Islet of Langerhans (tissue), 1 donor: ENCODE results near the gene ZNF341.

ENCODE experiments used
- FAIRE-seq: peaks from one replicate; lab custom pipeline; 2011; peaks lifted over from hg19 to GRCh38; lab: Jason Lieb, UNC

The ZNF341 gene

GRCh38 chr20:33796263-33796906, 64.6 kb downstream of the ZNF341 start:
- FAIRE-seq: no peak

GRCh38 chr20:33796907-33797544, 65.2 kb downstream of the ZNF341 start:
- no peak for FAIRE-seq

GRCh38 chr20:33798444-33798843, 66.6 kb downstream of the ZNF341 start:
- FAIRE-seq: no peak

- no peak for FAIRE-seq
Measured at GRCh38 chr20:33803921-33804337, 72.1 kb downstream of the ZNF341 start.

GRCh38 chr20:33808388-33808787, 76.6 kb downstream of the ZNF341 start:
- no peak for FAIRE-seq

- no peak for FAIRE-seq
Measured at GRCh38 chr20:33810259-33810658, 78.5 kb downstream of the ZNF341 start.

- FAIRE-seq: no peak
Measured at GRCh38 chr20:33810885-33811775, 79.3 kb downstream of the ZNF341 start, which contains the start of gene CHMP4B. TSS of gene CHMP4B (plus strand) at chr20:33811348. CDS start at chr20:33811469, 121 bp downstream.

- FAIRE-seq: no peak
Measured at GRCh38 chr20:33811776-33812151, 80.0 kb downstream of the ZNF341 start.

GRCh38 chr20:33812152-33812849, 80.5 kb downstream of the ZNF341 start:
- no peak for FAIRE-seq

- FAIRE-seq: no peak
Measured at GRCh38 chr20:33812908-33813462, 81.2 kb downstream of the ZNF341 start.

- no peak for FAIRE-seq
Measured at GRCh38 chr20:33814238-33814712, 82.5 kb downstream of the ZNF341 start.

- no peak for FAIRE-seq
Measured at GRCh38 chr20:33815671-33816070, 83.9 kb downstream of the ZNF341 start.

- no peak for FAIRE-seq
Measured at GRCh38 chr20:33816191-33816590, 84.4 kb downstream of the ZNF341 start.

GRCh38 chr20:33817411-33817810, 85.6 kb downstream of the ZNF341 start:
- FAIRE-seq: no peak

GRCh38 chr20:33819456-33819855, 87.7 kb downstream of the ZNF341 start:
- no peak for FAIRE-seq

- no peak for FAIRE-seq
Measured at GRCh38 chr20:33820362-33820761, 88.6 kb downstream of the ZNF341 start.

GRCh38 chr20:33821270-33821836, 89.6 kb downstream of the ZNF341 start:
- no peak for FAIRE-seq

- no peak for FAIRE-seq
Measured at GRCh38 chr20:33822423-33822822, 90.6 kb downstream of the ZNF341 start.

GRCh38 chr20:33822991-33823390, 91.2 kb downstream of the ZNF341 start:
- FAIRE-seq: no peak

GRCh38 chr20:33824852-33825251, 93.1 kb downstream of the ZNF341 start:
- FAIRE-seq: no peak
